Measurements from ENCODE around the gene RBM19. TPM values are rescaled to one million over a fixed set of nuclear protein-coding genes. Genes with fewer than 3 reads are reported as not detected.

Gene RBM19
- total RNA-seq, 1 experiment from 2014 or later = 47.2 TPM

- intact Hi-C loops (cut with micrococcal nuclease; ENCODE audit: unreplicated experiment) = no loop called here
- BruUV-seq (replicated peaks) = no TSS peak
- Mint-ChIP-seq H3K27me3 (ENCODE audit: unreplicated experiment) (peaks cover 34% of the 10 kb centered on the region), H3K4me3 (ENCODE audit: low read depth, unreplicated experiment) (no peak overlapping the region), H3K27ac (ENCODE audit: unreplicated experiment) (no peak overlapping the region), H3K36me3 (ENCODE audit: insufficient read depth, unreplicated experiment) (no peaks in the 10 kb centered on the region), H3K4me1 (ENCODE audit: low read depth, unreplicated experiment) (no peaks in the 10 kb centered on the region), H3K9me3 (ENCODE audit: low read depth, unreplicated experiment) (no peaks in the 10 kb centered on the region)
- DNase-seq = no peak
- CTCF ChIA-PET = no interaction called here
- TF ChIP-seq CTCF (IDR thresholded peaks at IDR 0.05; ENCODE audit: unreplicated experiment) = no peak
Measured at GRCh38 chr12:113794774-113795173, 171.4 kb downstream of the RBM19 start.

GRCh38 chr12:113793250-113793649 lies 172.9 kb downstream of the RBM19 start:
- no peak for TF ChIP-seq CTCF (IDR thresholded peaks at IDR 0.05; ENCODE audit: unreplicated experiment)
- no peak overlapping the region for H3K27ac Mint-ChIP-seq (ENCODE audit: unreplicated experiment)
- H3K4me3 Mint-ChIP-seq (ENCODE audit: low read depth, unreplicated experiment) = no peak overlapping the region
- CTCF ChIA-PET = no interaction called here
- no peaks in the 10 kb centered on the region for H3K4me1 Mint-ChIP-seq (ENCODE audit: low read depth, unreplicated experiment)
- H3K36me3 Mint-ChIP-seq (ENCODE audit: insufficient read depth, unreplicated experiment) = no peaks in the 10 kb centered on the region
- no peak for DNase-seq
- intact Hi-C loops (cut with micrococcal nuclease; ENCODE audit: unreplicated experiment) = no loop called here
- H3K9me3 Mint-ChIP-seq (ENCODE audit: low read depth, unreplicated experiment) = no peaks in the 10 kb centered on the region
- no TSS peak for BruUV-seq (replicated peaks)
- H3K27me3 Mint-ChIP-seq (ENCODE audit: unreplicated experiment) = peaks cover 42% of the 10 kb centered on the region

- no peaks in the 10 kb centered on the region for H3K4me1 Mint-ChIP-seq (ENCODE audit: low read depth, unreplicated experiment)
- DNase-seq = no peak
- no peak for TF ChIP-seq CTCF (IDR thresholded peaks at IDR 0.05; ENCODE audit: unreplicated experiment)
- H3K27me3 Mint-ChIP-seq (ENCODE audit: unreplicated experiment) = peaks cover 50% of the 10 kb centered on the region
- H3K27ac Mint-ChIP-seq (ENCODE audit: unreplicated experiment) = no peak overlapping the region
- H3K4me3 Mint-ChIP-seq (ENCODE audit: low read depth, unreplicated experiment) = no peak overlapping the region
- intact Hi-C loops (cut with micrococcal nuclease; ENCODE audit: unreplicated experiment) = no loop called here
- H3K36me3 Mint-ChIP-seq (ENCODE audit: insufficient read depth, unreplicated experiment) = no peaks in the 10 kb centered on the region
- CTCF ChIA-PET = no interaction called here
- no TSS peak for BruUV-seq (replicated peaks)
- no peaks in the 10 kb centered on the region for H3K9me3 Mint-ChIP-seq (ENCODE audit: low read depth, unreplicated experiment)
Measured at GRCh38 chr12:113792450-113792849, 173.7 kb downstream of the RBM19 start.

- BruUV-seq (replicated peaks) = no TSS peak
- TF ChIP-seq CTCF (IDR thresholded peaks at IDR 0.05; ENCODE audit: unreplicated experiment) = no peak
- intact Hi-C loops (cut with micrococcal nuclease; ENCODE audit: unreplicated experiment) = no loop called here
- no peaks in the 10 kb centered on the region for H3K36me3 Mint-ChIP-seq (ENCODE audit: insufficient read depth, unreplicated experiment)
- H3K27ac Mint-ChIP-seq (ENCODE audit: unreplicated experiment) = no peak overlapping the region
- H3K4me3 Mint-ChIP-seq (ENCODE audit: low read depth, unreplicated experiment) = no peak overlapping the region
- H3K9me3 Mint-ChIP-seq (ENCODE audit: low read depth, unreplicated experiment) = no peaks in the 10 kb centered on the region
- peaks cover 68% of the 10 kb centered on the region for H3K27me3 Mint-ChIP-seq (ENCODE audit: unreplicated experiment)
- no peak for DNase-seq
- CTCF ChIA-PET = no interaction called here
- H3K4me1 Mint-ChIP-seq (ENCODE audit: low read depth, unreplicated experiment) = no peaks in the 10 kb centered on the region
Measured at GRCh38 chr12:113788020-113788856, 177.9 kb downstream of the RBM19 start.

Data from Calu3 (cell line).